Omental fat pad (tissue), 4 donors: ENCODE data around the gene PEAK3. TPM values are rescaled to one million over a fixed set of nuclear protein-coding genes. Genes with fewer than 3 reads are reported as not detected.

Source experiments
- ATAC-seq: fragments of 150-250 bp; one replicate; pipeline ENCODE4 v1.9.1; 2016; ENCODE audit warnings: mild to moderate bottlenecking, moderate library complexity; ENCODE audit not compliant: low FRiP score
- DNase-seq: peaks from one replicate; pipeline ENCODE4 v3.0.0-alpha.2; 2019; ENCODE audit warnings: low spot score
- CTCF ChIP-seq, 3 donors: fragments of 450-650 bp; IDR thresholded peaks; one replicate each; pipeline ENCODE4 v1.5.1; 2016 to 2017; ENCODE audit warnings: antibody characterized with exemption in 3 of 3, mild to moderate bottlenecking in 3 of 3, moderate library complexity in 2 of 3
- small RNA-seq: library from RNA; depleted of rRNA; stranded (forward); fragments of <200 nt; gene quantifications from one replicate; pipeline ENCODE3, GENCODE V24; 2016
- total RNA-seq, 4 donors: library from RNA; depleted of rRNA; stranded (reverse); fragments of >200 nt; gene quantifications; one replicate each; pipeline ENCODE4 v1.1.0, GENCODE V29; 2016

PEAK3 gene
- total RNA-seq, 4 donors from 2014 or later: 0.09 to 9.1 (median 1.3) TPM

- no peak for TF ChIP-seq CTCF (IDR thresholded peaks at IDR 0.05)
- no peak for DNase-seq
- no peak for ATAC-seq
Observed at GRCh38 chr19:2225415-2226050, 56.4 kb downstream of the PEAK3 start.

- ATAC-seq (no peak), DNase-seq (no peak)
- TF ChIP-seq CTCF (IDR thresholded peaks at IDR 0.05): no peak
Observed at GRCh38 chr19:2224754-2225349, 57.1 kb downstream of the PEAK3 start.

Small RNA genes within 50 kb of the gene (small RNA-seq; reads per million reads assigned to genes)
- 1.0 reads per million for gene MIR1227

Other genes starting within 250 kb of the PEAK3 start
- 100 to 1,000 TPM; 133 to 232 (median 178) TPM for gene MKNK2, start 230.9 kb downstream of the PEAK3 start, total RNA-seq
- gene MOB3A, start 185.8 kb downstream of the PEAK3 start, total RNA-seq: 10 to 100 TPM; 29.7 to 51.7 (median 44.8) TPM
- gene IZUMO4, start 185.3 kb downstream of the PEAK3 start, total RNA-seq: 1 to 10 TPM; 3.7 to 5.5 (median 4.6) TPM
- gene AP3D1, start 130.6 kb downstream of the PEAK3 start, total RNA-seq: 100 to 1,000 TPM in 1 of 4 donors, 10 to 100 TPM in 3; 66.7 to 107 (median 79.6) TPM
- 10 to 100 TPM in 3 of 4 donors, 1 to 10 TPM in 1; 8.2 to 52.4 (median 15.3) TPM for gene DOT1L, start 118.2 kb downstream of the PEAK3 start, total RNA-seq
- 10 to 100 TPM; 45.0 to 67.5 (median 52.3) TPM for gene PLEKHJ1, start 45.8 kb downstream of the PEAK3 start, total RNA-seq
- gene SF3A2, start 45.4 kb downstream of the PEAK3 start, total RNA-seq: 10 to 100 TPM; 13.2 to 31.1 (median 24.5) TPM
- 1 to 10 TPM in 1 of 4 donors, under 1 TPM in 2, not detected in 1; 0.25 to 1.1 (median 0.72) TPM for gene AMH, start 32.9 kb downstream of the PEAK3 start, total RNA-seq
- gene JSRP1, start 25.8 kb downstream of the PEAK3 start, total RNA-seq: not detected
- gene LINGO3, start 26.0 kb upstream of the PEAK3 start, total RNA-seq: under 1 TPM in 1 of 4 donors, not detected in 3; 0.19 TPM
- 100 to 1,000 TPM; 101 to 142 (median 115) TPM for gene LSM7, start 46.4 kb upstream of the PEAK3 start, total RNA-seq
- gene SPPL2B, start 46.5 kb upstream of the PEAK3 start, total RNA-seq: 10 to 100 TPM; 24.0 to 42.6 (median 27.4) TPM
- gene TMPRSS9, start 78.1 kb upstream of the PEAK3 start, total RNA-seq: under 1 TPM in 1 of 4 donors, not detected in 3; 0.12 TPM
- 10 to 100 TPM; 28.8 to 43.6 (median 41.1) TPM for gene TIMM13, start 145.4 kb upstream of the PEAK3 start, total RNA-seq
- gene LMNB2, start 174.8 kb upstream of the PEAK3 start, total RNA-seq: 10 to 100 TPM; 14.1 to 37.5 (median 23.0) TPM
- gene GADD45B, start 194.0 kb upstream of the PEAK3 start, total RNA-seq: 100 to 1,000 TPM; 120 to 726 (median 425) TPM